ENCODE measurements around the gene NEMP1. TPM values are rescaled to one million over a fixed set of nuclear protein-coding genes. Genes with fewer than 3 reads are reported as not detected.

NEMP1 gene
- total and polyA plus RNA-seq, 2 of the 13 experiments (the other 11 are each of a cell fraction or from before 2014, with no cell fraction given): 11.4 to 12.9 TPM

- Histone ChIP-seq H3K27ac (ENCODE audit: extremely low read length, insufficient read depth, low read length) (no peak overlapping the region), H3K4me1 (ENCODE audit: insufficient read depth, low read length) (peaks cover 38% of the 10 kb centered on the region), H2AFZ (ENCODE audit: low read length) (no peak overlapping the region), H4K20me1 (ENCODE audit: insufficient read depth, low read length) (no peaks in the 10 kb centered on the region), H3K27me3 (ENCODE audit: control insufficient read depth in 1 of 2, insufficient read depth in 2 of 2, low read length in 2 of 2) (no peaks in the 10 kb centered on the region), H3K9ac (ENCODE audit: insufficient read depth, low read depth, low read length) (no peak overlapping the region), H3K79me2 (ENCODE audit: insufficient read depth, low read length) (no peaks in the 10 kb centered on the region), H3K4me2 (ENCODE audit: low read depth, low read length) (no peak overlapping the region), H3K36me3 (replicated peaks in 1 of 2; ENCODE audit: control insufficient read depth in 1 of 2, insufficient read depth in 2 of 2, low read length in 2 of 2) (no peaks in the 10 kb centered on the region), H3K4me3 (replicated peaks in 1 of 3; ENCODE audit: insufficient read depth in 1 of 3, low read depth in 2 of 3, low read length in 3 of 3) (no peak overlapping the region), H3K9me3 (ENCODE audit: low read length) (no peaks in the 10 kb centered on the region)
- intact Hi-C loops (cut with micrococcal nuclease; ENCODE audit: unreplicated experiment) (no loop called here), in situ Hi-C loops (cut with HindIII; ENCODE audit: extremely low pct_ligation_motif_present, low pct_unique_long_range_greater_than_20kb) (loop anchor here (5.0 kb wide), 1 partner anchor 44 kb away; the partner anchor contains the start of gene ZBTB39)
- ATAC-seq (no peak), FAIRE-seq (no peak), DNase-seq (ENCODE audit: low spot score) (no peak)
- TF ChIP-seq PHF20 (CRISPR knock-in tag; IDR thresholded peaks at IDR 0.05) (no peak), JARID2 (CRISPR knock-in tag; IDR thresholded peaks at IDR 0.05; ENCODE audit: insufficient replicate concordance) (no peak), PITX1 (CRISPR knock-in tag; IDR thresholded peaks at IDR 0.05) (no peak), ZNF780A (CRISPR knock-in tag; IDR thresholded peaks at IDR 0.05) (no peak), IKZF1 (IDR thresholded peaks at IDR 0.05) (no peak), ETS1 (CRISPR knock-in tag; IDR thresholded peaks at IDR 0.05) (no peak), RFX1 (IDR thresholded peaks at IDR 0.05) (no peak), CAMTA2 (CRISPR knock-in tag; IDR thresholded peaks at IDR 0.05; ENCODE audit: borderline replicate concordance) (no peak), EHMT2 (IDR thresholded peaks at IDR 0.05; ENCODE audit: borderline replicate concordance, low read depth, low read length) (no peak), RBAK (CRISPR knock-in tag; IDR thresholded peaks at IDR 0.05) (no peak), ZBTB20 (CRISPR knock-in tag; IDR thresholded peaks at IDR 0.05; ENCODE audit: borderline replicate concordance, low read depth) (no peak)
- ChIA-PET POLR2A (no interaction called here), CTCF (ENCODE audit: low intra/inter-chr PET ratio, low total read pairs) (no interaction called here)
- no TSS peak for BruUV-seq (replicated peaks)
- WGBS (ENCODE audit: low lambda C conversion rate): 94% methylated on average over 1 of the region's 1 CpG
Observed at GRCh38 chr12:57051011-57051410, 27.6 kb downstream of the NEMP1 start.

Data from HepG2 (cell line).